HG03354 (cell line): ENCODE data around the gene CCER1.
"Not testable (repeated sequence)": the region's sequence is repeated elsewhere in the genome, so short reads cannot be mapped to it uniquely, and the experiment has no call there.

Source experiments
- ATAC-seq: cut with Tn5 transposase; IDR thresholded peaks from one replicate; pipeline ENCODE4 v1.9.1; 2021; ENCODE audit warnings: mild to moderate bottlenecking; ENCODE audit not compliant: unreplicated experiment, poor library complexity, severe bottlenecking

Gene CCER1, protein sequence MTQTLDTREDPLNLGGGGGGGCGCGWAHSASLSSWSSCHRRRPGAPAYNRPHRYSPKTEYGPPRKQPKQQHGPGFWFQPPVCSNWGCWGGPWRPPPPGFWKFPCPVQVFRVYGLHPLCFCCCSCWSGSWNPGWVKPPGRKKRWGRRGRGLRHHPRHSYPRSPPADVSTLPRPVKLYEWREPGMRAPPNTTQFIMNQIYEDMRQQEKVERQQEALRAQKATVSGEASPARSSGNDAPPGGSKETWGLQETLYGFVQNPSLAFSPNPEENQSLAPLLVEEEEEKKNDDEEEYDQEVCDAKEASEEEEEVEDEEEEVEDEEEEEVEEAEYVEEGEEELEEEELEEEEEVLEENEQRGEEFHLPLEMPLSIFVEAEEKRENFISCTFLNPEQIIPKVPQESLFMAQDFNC

DNA sequence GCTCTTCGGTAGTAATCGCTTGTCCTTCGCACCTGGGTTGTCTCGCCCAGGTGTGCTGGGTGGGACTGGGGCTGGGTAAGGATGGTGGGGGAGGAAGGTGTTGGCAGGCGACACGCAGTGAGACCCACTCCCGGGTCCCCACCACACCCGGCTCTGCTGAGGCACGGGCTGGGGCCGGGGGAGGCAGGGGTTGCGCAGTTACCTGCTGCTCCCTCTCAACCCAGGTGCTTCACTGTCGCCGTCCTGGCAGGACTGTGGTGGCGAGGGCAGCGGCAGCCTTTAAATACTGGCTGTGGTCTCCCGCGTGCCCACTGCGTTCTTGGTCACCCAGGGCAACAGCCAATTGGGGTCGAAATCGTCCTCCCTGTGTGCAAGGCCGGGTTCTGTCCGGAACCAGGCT lies at the start of gene CCER1:
Gene CCER1, minus strand, starts transcription at position 256 of the 400 bp plus-strand sequence. CDS start 434 bp downstream, outside the sequence.
- ATAC-seq: no peak

DNA sequence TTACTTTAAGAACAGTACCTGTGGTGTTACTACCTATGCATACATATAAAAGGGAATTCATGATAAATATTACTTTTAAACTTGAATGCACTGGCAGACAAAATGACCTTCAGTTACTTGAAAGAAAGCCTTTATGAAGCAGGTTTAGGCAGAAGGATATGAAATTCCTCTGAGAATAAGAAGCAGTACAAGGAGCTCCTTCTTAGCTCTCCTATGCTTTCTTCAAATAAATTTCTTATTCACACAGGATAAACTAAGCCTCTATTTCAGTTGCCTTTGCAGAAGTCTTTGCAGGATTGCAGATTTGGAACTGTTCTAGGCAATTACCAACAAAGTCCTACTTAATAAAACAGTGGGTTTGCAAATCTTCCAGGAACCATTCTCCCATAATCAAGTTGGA lies 48.8 kb upstream of the CCER1 start:
- ATAC-seq: no peak

DNA sequence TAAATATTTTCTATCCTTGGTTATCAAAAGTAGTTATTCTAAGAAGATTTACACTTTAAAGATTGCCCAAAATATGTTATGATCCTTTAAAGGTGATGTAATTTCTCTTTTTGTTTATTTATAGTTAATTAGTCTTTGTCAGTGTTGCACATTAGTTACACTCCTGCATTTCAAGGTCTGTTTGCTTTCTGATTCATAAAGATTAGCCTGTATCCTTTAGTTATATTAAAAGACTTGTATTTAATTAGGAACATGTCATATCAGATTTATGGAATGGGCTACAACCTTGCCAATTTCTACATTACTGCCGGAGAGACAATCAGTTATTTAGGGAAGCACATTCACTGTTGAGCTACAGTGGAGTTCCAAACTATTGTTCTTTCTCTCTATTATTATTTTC lies 46.3 kb upstream of the CCER1 start:
- no peak for ATAC-seq

DNA sequence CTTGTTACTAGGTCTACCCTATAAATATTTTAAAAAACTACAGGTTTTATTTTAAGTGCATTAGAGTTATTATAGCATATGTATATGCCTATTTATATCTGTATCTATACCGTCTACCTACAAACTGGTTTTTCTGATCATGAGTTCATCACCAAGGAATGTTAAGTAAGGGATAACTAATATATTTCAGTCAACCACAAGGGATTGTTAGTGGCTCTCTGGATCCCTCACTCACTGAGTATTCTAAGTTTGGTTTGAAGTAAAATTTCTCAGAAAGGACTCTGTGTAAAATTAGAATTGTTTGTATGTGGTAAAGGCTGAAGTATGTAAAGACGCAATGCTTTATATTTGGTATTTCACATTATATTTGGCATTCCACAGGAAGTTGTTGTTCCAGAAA lies 45.0 kb upstream of the CCER1 start:
- no peak for ATAC-seq

DNA sequence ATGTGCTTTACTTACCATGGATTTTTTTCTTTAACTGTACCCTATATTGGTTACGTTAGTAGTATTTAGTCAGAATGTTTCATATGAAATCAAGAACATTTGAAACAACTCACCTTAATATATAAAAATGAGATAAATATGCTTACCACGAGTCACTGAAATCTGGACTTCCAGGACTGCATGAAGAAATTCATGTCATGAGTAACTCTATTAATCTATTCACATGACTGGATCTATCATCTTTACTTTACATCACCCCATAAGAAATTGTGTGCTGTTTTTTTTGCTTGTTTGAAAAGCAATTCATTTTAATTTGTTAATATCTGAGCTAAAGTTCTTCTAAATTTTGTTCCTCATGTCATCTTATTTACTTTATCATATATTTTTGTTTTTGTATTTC lies 44.6 kb upstream of the CCER1 start:
- no peak for ATAC-seq

DNA sequence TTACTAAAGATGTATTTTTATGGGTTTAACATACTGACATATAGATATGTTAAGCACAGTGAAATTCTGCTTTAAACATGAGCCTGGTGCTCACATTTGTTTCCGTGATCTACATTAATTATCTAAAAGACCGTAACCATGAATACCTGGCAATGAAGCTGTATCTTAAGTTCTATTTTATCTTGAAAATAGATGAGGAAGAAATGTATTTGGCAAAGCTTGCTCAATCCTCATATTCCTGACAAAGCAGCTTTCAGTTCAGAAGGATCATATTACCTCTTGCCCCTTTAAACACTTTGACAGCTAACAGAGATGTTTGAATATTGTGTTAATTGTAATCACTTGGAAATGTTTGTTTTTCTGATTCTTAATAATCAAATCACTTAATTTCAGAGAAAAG lies 40.0 kb upstream of the CCER1 start:
- no peak for ATAC-seq

DNA sequence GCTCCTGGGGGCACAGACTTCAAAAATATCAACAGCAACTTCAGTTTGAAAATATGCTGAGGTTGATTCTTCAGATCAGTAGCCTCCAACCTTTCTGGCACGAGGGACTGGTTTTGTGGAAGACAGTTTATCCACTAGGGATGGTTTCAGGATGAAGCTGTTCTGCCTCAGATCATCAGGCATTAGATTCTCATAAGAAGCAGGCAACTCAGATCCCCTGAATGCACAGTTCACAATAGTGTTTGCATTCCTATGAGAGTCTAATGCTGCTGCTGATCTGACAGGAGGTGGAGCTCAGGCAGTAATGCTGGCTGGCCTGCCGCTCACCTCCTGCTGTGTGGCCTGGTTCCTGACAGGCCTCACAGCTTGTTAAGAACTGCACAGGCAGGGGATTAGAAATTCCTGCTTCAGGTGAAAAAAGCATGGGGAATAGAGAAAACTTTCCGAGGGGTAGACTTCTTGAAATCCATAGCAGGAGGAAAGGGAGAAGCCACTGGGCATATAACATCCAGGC lies 37.0 kb upstream of the CCER1 start:
- no peak for ATAC-seq

DNA sequence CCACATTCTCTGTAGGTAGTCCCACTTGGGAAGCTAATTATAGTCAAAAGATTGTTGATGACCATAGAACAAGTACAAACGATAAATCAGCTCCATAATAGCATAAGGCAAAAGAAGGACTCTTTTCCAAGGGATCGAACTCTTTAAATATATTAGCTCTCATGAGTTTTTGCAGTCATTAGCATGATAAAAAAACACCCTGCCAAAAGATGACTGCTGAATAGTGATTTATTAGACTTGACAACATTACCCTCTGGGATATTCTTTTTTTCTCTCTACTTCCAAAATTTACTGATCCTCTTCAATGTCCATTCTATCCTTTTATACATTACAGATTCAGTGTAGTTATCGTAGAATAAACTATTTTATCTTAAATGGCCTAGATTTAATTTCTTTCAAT lies 35.6 kb upstream of the CCER1 start:
- no peak for ATAC-seq

DNA sequence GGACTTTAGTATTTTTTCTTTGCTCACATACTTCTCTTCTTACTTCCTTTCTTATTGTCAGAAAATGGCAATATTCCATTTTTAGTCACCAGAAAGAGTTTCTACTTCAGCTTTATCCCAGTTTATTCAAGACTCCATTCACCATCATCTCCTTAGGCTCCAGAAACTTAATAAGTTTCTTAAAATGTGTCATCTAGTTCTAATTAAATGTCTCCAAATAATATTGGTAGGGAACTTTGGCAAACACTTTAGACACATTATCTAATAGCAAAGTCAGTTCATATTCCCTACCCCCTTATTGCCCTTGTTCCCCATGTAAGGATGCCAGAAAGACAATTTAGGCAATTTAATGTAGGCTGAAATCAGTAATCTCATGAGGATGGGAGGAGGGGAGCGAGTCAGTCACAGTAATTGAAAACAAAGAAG lies 34.7 kb upstream of the CCER1 start:
- ATAC-seq: no peak

DNA sequence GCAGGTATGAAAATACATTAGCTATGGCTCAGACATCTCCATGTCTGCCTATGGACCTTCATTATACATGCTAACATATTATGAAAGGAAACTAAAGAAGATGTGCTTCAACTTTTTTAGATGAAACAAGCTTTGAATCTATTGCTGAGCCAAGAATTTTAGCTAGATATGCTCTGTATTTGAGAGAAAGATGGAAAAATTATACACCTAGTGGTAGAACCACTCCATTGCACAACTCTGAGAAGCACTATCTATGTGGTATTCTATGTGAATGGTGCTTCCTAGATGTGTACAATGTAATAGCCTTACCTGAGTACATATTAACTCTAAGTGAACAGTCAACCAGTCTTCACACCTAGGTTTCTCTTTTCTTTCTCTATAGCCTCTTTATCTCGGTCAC lies 32.5 kb upstream of the CCER1 start:
- ATAC-seq: peak; percentile 84

DNA sequence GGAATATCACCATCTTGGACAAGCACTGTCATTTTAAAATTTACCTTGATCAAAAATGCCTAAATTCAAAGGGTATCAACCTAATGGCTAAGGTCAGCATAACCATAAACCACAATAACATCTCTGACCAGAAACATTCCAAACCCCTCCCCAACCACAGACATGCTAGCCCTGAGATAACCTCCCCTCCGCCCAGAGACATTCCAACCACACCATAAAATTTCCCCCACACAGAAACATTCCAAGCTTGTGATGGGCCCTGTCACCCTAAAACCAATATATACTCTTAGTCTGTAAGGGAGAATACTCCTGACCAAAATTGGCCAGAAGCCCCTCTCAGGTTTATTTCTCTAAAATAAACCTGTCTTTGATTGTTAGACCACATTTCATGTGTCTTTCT lies 32.1 kb upstream of the CCER1 start:
- ATAC-seq: no peak

DNA sequence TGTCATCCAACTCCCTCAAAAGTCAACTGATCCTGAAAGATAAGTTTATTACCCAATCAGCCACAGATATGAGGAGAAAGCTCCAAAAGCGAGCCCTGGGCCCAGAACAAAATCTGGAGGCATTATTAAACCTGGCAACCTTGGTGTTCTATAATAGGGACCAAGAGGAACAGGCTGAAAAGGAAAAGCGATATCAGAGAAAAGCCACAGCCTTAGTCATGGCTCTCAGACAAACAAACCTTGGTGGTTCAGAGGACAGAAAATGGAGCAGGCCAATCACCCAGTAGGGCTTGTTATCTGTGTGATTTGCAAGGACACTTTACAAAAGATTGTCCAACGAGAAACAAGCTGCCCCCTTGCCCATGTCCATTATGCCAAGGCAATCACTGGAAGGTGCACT lies 30.4 kb upstream of the CCER1 start:
- ATAC-seq: not testable (repeated sequence)

DNA sequence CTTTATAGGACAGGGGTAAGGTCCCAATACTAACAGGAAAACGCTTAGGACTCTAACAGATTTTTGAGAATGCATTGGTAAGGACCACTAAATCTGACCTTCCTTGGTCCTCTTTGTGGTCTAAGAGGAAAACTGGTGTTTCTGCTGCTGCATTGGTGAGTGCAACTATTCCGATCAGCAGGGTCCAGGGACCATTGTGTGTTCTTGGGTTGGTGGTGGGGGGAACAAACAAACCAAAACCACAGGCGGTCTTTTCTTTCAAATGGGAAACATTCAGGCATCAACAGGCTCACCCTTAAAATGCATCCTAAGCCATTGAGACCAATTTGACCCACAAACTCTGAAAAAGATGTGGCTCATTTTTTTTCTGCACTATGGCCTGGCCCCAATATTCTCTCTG lies 29.1 kb upstream of the CCER1 start:
- ATAC-seq: no peak

DNA sequence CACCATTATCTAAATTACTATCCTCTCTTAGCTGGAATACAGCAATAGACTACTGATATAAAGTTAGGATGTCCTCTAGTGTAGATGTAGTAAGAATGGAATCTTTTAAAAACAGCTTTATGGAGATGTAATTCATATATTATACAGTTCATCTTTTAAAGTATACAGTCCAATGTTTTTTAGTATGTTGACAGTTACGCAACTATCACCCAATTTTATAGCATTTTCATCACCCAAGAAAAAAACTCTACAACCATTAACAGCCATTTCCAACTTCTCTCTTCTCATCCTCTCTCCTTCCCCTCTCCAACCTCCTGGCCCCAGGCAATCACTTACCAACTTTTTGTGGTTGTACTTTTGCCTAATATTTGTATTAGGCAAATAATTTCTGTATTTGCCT lies 27.2 kb upstream of the CCER1 start:
- ATAC-seq: no peak

DNA sequence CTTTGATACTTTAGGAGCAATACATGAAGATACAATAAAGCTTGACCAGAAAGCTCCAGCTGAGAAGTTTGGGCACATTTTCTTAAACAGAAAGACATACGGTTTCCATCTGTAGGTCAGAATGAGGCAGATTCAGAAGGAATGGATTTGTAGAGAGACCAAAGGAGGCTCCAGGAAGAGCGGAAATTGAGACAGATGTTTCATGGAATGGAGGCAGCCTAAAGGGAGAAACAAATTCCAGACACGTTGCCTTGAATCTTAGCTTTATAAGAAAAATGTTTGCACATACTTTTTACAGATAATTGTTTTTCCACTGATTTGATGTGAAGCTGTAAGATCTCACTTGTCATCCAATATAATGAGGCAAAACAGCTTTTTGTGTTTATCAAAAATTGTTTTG lies 25.0 kb upstream of the CCER1 start:
- ATAC-seq: no peak

DNA sequence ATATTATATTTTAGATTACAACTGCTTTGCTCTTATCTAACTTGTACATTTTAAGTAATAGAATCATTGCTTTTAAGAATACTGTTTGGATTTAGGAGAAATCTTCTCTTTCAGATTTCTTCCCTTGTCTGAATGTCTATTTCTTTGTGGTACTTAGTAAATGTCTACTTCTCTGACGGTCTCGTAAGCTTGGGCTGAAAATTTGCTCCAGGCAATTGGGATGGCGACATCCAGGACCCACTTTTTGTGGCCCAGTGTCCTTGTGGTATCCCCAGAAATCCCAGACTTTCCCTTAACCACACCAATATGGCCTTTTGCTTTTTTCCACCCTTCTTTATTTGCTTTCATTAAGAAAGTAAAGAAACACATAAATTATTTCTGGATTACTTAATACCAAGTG lies 24.0 kb upstream of the CCER1 start:
- ATAC-seq: no peak

DNA sequence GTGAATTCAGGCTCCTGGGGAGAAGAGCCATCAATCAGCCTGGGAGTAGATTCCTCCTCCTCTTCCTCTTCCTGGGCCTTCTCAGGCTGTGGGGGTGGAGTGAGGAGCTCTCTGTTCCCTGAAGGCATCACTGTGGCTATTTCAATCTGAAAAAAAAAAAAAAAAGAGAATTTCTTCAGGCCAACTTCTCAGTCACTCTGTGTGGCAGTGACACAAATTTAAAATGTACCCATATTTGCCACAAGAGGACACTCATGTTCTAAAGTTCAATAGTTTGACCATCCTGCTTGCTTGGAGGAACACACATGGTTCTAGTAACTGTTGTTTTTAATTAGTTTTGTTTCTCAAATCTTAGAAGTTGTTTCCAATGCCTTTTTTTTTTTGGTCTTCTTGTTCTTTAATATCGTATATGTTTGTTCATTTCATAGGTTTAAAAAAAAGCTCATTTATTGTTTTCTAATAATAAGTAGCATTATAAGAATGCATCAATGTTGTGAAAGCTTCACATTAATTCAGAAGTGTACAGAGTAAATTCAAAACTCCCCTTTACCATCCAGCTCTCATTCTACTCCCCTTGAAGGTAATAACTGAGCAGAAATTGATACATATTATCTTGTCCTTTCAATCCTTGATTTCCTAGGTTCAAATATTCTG lies 23.3 kb upstream of the CCER1 start:
- ATAC-seq: peak; percentile 92

DNA sequence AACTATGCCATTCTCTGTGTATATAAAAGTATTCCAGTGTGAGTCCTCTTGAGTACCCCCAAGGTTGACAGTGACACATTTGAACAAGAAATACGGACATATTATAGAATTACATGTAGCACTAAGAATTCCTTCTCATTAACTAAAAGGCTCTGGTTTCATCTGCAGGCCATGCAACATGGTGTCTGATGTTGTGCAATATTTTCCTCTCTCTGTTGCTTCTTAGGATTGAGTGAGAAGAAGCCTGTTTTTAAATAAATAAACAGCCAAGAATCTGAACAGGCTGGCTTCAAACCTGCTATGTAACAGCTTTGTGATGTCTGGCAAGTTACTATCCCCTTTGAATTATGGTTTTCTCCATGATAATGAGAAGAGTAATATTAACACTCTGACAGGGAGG lies 22.2 kb upstream of the CCER1 start:
- ATAC-seq: no peak

DNA sequence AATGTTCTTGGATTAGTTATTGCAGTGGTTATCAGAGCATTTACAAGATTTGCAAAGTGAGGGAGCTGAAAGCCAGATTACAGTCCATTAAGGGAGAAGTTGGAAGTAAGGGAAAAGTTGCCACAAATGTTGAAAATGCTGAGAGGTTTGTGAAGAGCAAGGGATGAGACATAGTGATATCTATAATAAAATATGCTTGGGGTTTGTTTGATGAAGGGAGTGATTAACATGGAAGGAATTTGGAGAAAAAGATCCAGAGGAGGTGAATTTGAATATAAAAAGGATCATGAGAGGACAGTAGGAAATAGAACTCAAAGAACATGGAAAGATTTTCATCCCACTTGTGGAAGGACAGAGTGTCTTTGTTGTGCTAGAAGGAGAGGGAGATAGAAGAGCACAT lies 19.3 kb upstream of the CCER1 start:
- no peak for ATAC-seq

DNA sequence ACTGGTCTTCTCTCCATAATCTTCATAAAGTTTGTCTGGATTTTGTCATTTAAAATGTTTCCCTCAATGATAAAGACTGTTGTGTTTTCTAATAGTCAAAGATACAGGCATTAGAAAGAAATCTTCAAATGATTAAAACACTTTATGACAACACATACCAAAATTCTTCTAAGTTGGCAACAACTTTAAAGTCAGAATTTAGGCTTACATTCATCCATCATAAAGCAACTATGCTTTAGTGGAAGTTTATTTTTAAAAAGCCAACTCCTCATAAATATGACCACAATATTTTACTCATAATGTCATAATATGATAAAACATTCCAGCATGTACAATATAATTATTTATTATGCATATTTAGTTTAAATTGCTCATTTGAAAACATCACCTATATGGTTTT lies 17.2 kb upstream of the CCER1 start:
- ATAC-seq: no peak

DNA sequence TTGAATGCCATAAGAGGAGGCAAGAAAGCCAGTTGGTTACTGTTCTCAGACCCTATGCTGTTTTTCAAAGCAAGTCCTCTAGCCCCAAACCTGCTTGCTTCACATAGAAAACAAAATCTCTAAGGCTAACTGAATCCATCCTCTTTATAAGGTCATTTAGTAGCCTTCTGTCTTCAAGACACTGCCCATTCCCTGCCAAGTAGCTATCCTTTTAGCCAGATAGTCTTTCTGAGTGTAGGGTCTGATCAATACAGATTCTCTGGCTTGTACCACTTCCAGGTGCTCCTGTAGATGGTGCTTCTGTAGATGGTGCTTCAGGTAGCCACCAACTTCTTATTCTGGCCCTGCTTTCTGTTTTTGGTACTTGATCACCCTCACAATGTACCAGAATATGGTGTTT lies 15.9 kb upstream of the CCER1 start:
- ATAC-seq: no peak
